Mesenchymal stem cell (in vitro differentiated cells and primary cell): ENCODE measurements around the gene SRGAP2C.
"Not testable (repeated sequence)": the region's sequence is repeated elsewhere in the genome, so short reads cannot be mapped to it uniquely, and the experiment has no call there.

Experiments used
- DNase-seq: peaks from one replicate; pipeline ENCODE4 v3.0.0-alpha.2; 2013
- H2AFZ ChIP-seq: one replicate; pipeline ENCODE4 v1.6.1; 2013; ENCODE audit warnings: low read depth, mild to moderate bottlenecking, control low read depth, inconsistent platforms, low read length, moderate library complexity
- H2AK5ac ChIP-seq: 2 replicates; pipeline ENCODE4 v1.6.1; 2013; ENCODE audit warnings: low read length, moderate library complexity, mild to moderate bottlenecking, inconsistent platforms; ENCODE audit not compliant: severe bottlenecking
- H2BK120ac ChIP-seq: one replicate; pipeline ENCODE4 v1.6.1; 2013; ENCODE audit warnings: low read depth, mild to moderate bottlenecking, inconsistent platforms, low read length, moderate library complexity
- H2BK12ac ChIP-seq, 2 experiments: one replicate each; pipeline ENCODE4 v1.6.1; 2013; ENCODE audit warnings: inconsistent platforms in 2 of 2, low read length in 2 of 2, mild to moderate bottlenecking in 2 of 2, moderate library complexity in 2 of 2, control low read depth in 1 of 2
- H2BK15ac ChIP-seq: one replicate; pipeline ENCODE4 v1.6.1; 2013; ENCODE audit warnings: mild to moderate bottlenecking, low read depth, inconsistent platforms; ENCODE audit not compliant: poor library complexity, severe bottlenecking
- H2BK5ac ChIP-seq: 2 replicates; pipeline ENCODE4 v1.6.1; 2013; ENCODE audit warnings: low read depth, mild to moderate bottlenecking, low read length, control low read depth, inconsistent platforms; ENCODE audit not compliant: poor library complexity, severe bottlenecking
- H3K14ac ChIP-seq, 2 experiments: one replicate each; pipeline ENCODE4 v1.6.1; 2013; ENCODE audit warnings: inconsistent platforms in 2 of 2, low read length in 2 of 2, control low read depth in 1 of 2, mild to moderate bottlenecking in 1 of 2, moderate library complexity in 1 of 2
- H3K18ac ChIP-seq, 2 experiments: one replicate each; pipeline ENCODE4 v1.6.1; 2013; ENCODE audit warnings: inconsistent platforms in 2 of 2, low read length in 2 of 2, control low read depth in 1 of 2, low read depth in 1 of 2, mild to moderate bottlenecking in 1 of 2
- H3K23ac ChIP-seq, 2 experiments: one replicate each; pipeline ENCODE4 v1.6.1; 2013; ENCODE audit warnings: inconsistent platforms in 2 of 2, low read length in 2 of 2, mild to moderate bottlenecking in 2 of 2, moderate library complexity in 2 of 2, control low read depth in 1 of 2
- H3K27ac ChIP-seq: 2 replicates; pipeline ENCODE4 v1.5.1; 2013; ENCODE audit warnings: mild to moderate bottlenecking, moderate library complexity, low read length, control low read depth, inconsistent platforms; ENCODE audit not compliant: poor library complexity, severe bottlenecking
- H3K27me3 ChIP-seq, 2 experiments: 2 replicates each; pipeline versions ENCODE4 v1.6.1 to v1.7.0; 2013; ENCODE audit warnings: low read length in 2 of 2, mild to moderate bottlenecking in 2 of 2, moderate library complexity in 2 of 2, control low read depth in 1 of 2, inconsistent platforms in 1 of 2; ENCODE audit not compliant: control insufficient read depth in 1 of 2, insufficient read depth in 1 of 2
- H3K36me3 ChIP-seq, 2 experiments: 2 replicates each; pipeline versions ENCODE4 v1.6.1 to v1.7.0; 2013; ENCODE audit warnings: low read length in 2 of 2, control low read depth in 1 of 2, inconsistent platforms in 1 of 2, low read depth in 1 of 2, mild to moderate bottlenecking in 1 of 2; ENCODE audit not compliant: insufficient read depth in 2 of 2, control insufficient read depth in 1 of 2
- H3K4ac ChIP-seq, 2 experiments: one replicate each; pipeline ENCODE4 v1.6.1; 2013; ENCODE audit warnings: inconsistent platforms in 2 of 2, low read length in 2 of 2, mild to moderate bottlenecking in 2 of 2, moderate library complexity in 2 of 2, control low read depth in 1 of 2, low read depth in 1 of 2
- H3K4me1 ChIP-seq: 2 replicates; pipeline ENCODE4 v1.6.1; 2013; ENCODE audit warnings: low read depth, low read length, control low read depth; ENCODE audit not compliant: control insufficient read depth, insufficient read depth
- H3K4me2 ChIP-seq: 2 replicates; pipeline ENCODE4 v1.6.1; 2013; ENCODE audit warnings: low read length, mild to moderate bottlenecking, inconsistent platforms; ENCODE audit not compliant: poor library complexity, severe bottlenecking
- H3K4me3 ChIP-seq, 2 experiments: 2 replicates each; pipeline versions ENCODE4 v1.5.1 to v1.7.0; 2013; ENCODE audit warnings: low read length in 2 of 2, mild to moderate bottlenecking in 2 of 2, control low read depth in 1 of 2, low read depth in 1 of 2; ENCODE audit not compliant: insufficient read depth in 1 of 2
- H3K79me1 ChIP-seq: replicated peaks from 2 replicates; pipeline ENCODE4 v1.6.1; 2013; ENCODE audit warnings: mild to moderate bottlenecking, control low read depth, low read length, inconsistent platforms; ENCODE audit not compliant: poor library complexity, severe bottlenecking
- H3K9ac ChIP-seq: 2 replicates; pipeline ENCODE4 v1.7.0; 2013; ENCODE audit warnings: mild to moderate bottlenecking, low read length, moderate library complexity
- H3K9me3 ChIP-seq: 2 replicates; pipeline ENCODE4 v1.7.0; 2013; ENCODE audit warnings: mild to moderate bottlenecking, low read length; ENCODE audit not compliant: control insufficient read depth
- H4K8ac ChIP-seq: one replicate; pipeline ENCODE4 v1.6.1; 2013; ENCODE audit warnings: inconsistent platforms, mild to moderate bottlenecking, low read length, moderate library complexity
- H4K91ac ChIP-seq: one replicate; pipeline ENCODE4 v1.6.1; 2013; ENCODE audit warnings: mild to moderate bottlenecking, low read length, inconsistent platforms
- WGBS: methylation state at CpG from one replicate; pipeline ENCODE4 v1.1.7; 2013; ENCODE audit warnings: mixed read lengths; 5-methylcytosine and 5-hydroxymethylcytosine counted together

SRGAP2C gene

GRCh38 chr1:121178197-121178596 lies 6.6 kb upstream of the SRGAP2C start:
- H2BK120ac ChIP-seq, H2AFZ ChIP-seq, H3K18ac ChIP-seq, H3K36me3 ChIP-seq, H2BK12ac ChIP-seq, H3K79me1 ChIP-seq, H3K4me1 ChIP-seq, H2BK5ac ChIP-seq, H3K23ac ChIP-seq, H4K8ac ChIP-seq, H3K14ac ChIP-seq, H3K9me3 ChIP-seq, H3K4me3 ChIP-seq, DNase-seq, H3K27me3 ChIP-seq, H2BK15ac ChIP-seq, H2AK5ac ChIP-seq, H3K9ac ChIP-seq, H3K27ac ChIP-seq, H4K91ac ChIP-seq, H3K4ac ChIP-seq, H3K4me2 ChIP-seq: not testable (repeated sequence)

- H2BK5ac ChIP-seq, H2BK12ac ChIP-seq, H3K27me3 ChIP-seq, H4K8ac ChIP-seq, H2BK120ac ChIP-seq, H3K27ac ChIP-seq, H3K79me1 ChIP-seq, H2BK15ac ChIP-seq, H3K4ac ChIP-seq, H3K36me3 ChIP-seq, H3K9ac ChIP-seq, H4K91ac ChIP-seq, H3K4me1 ChIP-seq, H3K23ac ChIP-seq, H2AFZ ChIP-seq, H3K9me3 ChIP-seq, H2AK5ac ChIP-seq, H3K14ac ChIP-seq, H3K18ac ChIP-seq: not testable (repeated sequence)
- H3K4me3 ChIP-seq: peak overlapping the region; percentile 42 to 69
- WGBS: no CpG with 5 or more reads among the region's 31 CpGs
- H3K4me2 ChIP-seq: peak overlapping the region; percentile 24
- DNase-seq: peak; percentile 10
Observed at GRCh38 chr1:121183867-121184266, 908 bp upstream of the SRGAP2C start.

- not testable (repeated sequence) for H3K23ac ChIP-seq, H2AK5ac ChIP-seq, H2BK12ac ChIP-seq, H4K91ac ChIP-seq, H3K14ac ChIP-seq, H3K79me1 ChIP-seq, H2BK15ac ChIP-seq, DNase-seq, H3K4ac ChIP-seq, H3K4me2 ChIP-seq, H2BK5ac ChIP-seq, H3K27me3 ChIP-seq, H2BK120ac ChIP-seq, H3K18ac ChIP-seq, H3K27ac ChIP-seq, H3K4me1 ChIP-seq, H2AFZ ChIP-seq, H4K8ac ChIP-seq, H3K36me3 ChIP-seq, H3K9me3 ChIP-seq
- WGBS: no CpG with 5 or more reads among the region's 48 CpGs
- Histone ChIP-seq H3K9ac (peak overlapping the region; percentile 48), H3K4me3 (peak overlapping the region in 1 of 2 experiments; percentile 51)
Observed at GRCh38 chr1:121185140-121185708, 449 bp downstream of the SRGAP2C start.

- WGBS: no CpG with 5 or more reads among the region's 20 CpGs
- H2AK5ac ChIP-seq, H2BK12ac ChIP-seq, H4K91ac ChIP-seq, H3K4me2 ChIP-seq, H3K4ac ChIP-seq, H3K23ac ChIP-seq, H3K4me1 ChIP-seq, H2BK5ac ChIP-seq, H3K18ac ChIP-seq, H2AFZ ChIP-seq, DNase-seq, H3K36me3 ChIP-seq, H2BK120ac ChIP-seq, H3K9me3 ChIP-seq, H3K27ac ChIP-seq, H4K8ac ChIP-seq, H3K9ac ChIP-seq, H3K79me1 ChIP-seq, H3K27me3 ChIP-seq, H3K4me3 ChIP-seq, H3K14ac ChIP-seq, H2BK15ac ChIP-seq: not testable (repeated sequence)
Observed at GRCh38 chr1:121186191-121186590, 1.4 kb downstream of the SRGAP2C start.
